ENCODE measurements around the gene DCXR. TPM values are rescaled to one million over a fixed set of nuclear protein-coding genes. Genes with fewer than 3 reads are reported as not detected.

The DCXR gene
- total RNA-seq, 1 experiment from 2014 or later: 135 TPM

GRCh38 chr17:82012261-82012639 lies 25.2 kb downstream of the DCXR start:
- Histone ChIP-seq H3K9me3 (ENCODE audit: low read length) (no peaks in the 10 kb centered on the region), H3K9ac (ENCODE audit: low read length) (no peak overlapping the region), H3K79me2 (ENCODE audit: low read length) (no peaks in the 10 kb centered on the region), H3K9me2 (replicated peaks; ENCODE audit: low read length) (no peaks in the 10 kb centered on the region), H3F3A (ENCODE audit: low read length, unreplicated experiment) (no peaks in the 10 kb centered on the region), H3K36me3 (ENCODE audit: low read depth, low read length) (no peaks in the 10 kb centered on the region), H3K4me1 (ENCODE audit: insufficient read depth, low read length) (no peaks in the 10 kb centered on the region), H3K27me3 (ENCODE audit: low read length) (no peaks in the 10 kb centered on the region), H3K27ac (ENCODE audit: low read length) (no peak overlapping the region), H3K4me3 (ENCODE audit: low read length) (no peak overlapping the region), H3K4me2 (ENCODE audit: low read length) (no peak overlapping the region), H4K20me1 (ENCODE audit: low read length) (no peaks in the 10 kb centered on the region), H2AFZ (ENCODE audit: low read length) (no peak overlapping the region)
- ATAC-seq (no peak), DNase-seq (no peak)
- intact Hi-C loops (cut with micrococcal nuclease): no loop called here
- BruUV-seq (replicated peaks): no TSS peak
- POLR2A ChIA-PET (ENCODE audit: unreplicated experiment): no interaction called here
- CTCF ChIA-PET: no interaction called here
- TF ChIP-seq, protein P1, sequence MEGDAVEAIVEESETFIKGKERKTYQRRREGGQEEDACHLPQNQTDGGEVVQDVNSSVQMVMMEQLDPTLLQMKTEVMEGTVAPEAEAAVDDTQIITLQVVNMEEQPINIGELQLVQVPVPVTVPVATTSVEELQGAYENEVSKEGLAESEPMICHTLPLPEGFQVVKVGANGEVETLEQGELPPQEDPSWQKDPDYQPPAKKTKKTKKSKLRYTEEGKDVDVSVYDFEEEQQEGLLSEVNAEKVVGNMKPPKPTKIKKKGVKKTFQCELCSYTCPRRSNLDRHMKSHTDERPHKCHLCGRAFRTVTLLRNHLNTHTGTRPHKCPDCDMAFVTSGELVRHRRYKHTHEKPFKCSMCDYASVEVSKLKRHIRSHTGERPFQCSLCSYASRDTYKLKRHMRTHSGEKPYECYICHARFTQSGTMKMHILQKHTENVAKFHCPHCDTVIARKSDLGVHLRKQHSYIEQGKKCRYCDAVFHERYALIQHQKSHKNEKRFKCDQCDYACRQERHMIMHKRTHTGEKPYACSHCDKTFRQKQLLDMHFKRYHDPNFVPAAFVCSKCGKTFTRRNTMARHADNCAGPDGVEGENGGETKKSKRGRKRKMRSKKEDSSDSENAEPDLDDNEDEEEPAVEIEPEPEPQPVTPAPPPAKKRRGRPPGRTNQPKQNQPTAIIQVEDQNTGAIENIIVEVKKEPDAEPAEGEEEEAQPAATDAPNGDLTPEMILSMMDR (conservative IDR thresholded peaks at IDR 0.05; ENCODE audit: low read depth, low read length): no peak
- TF ChIP-seq EZH2phosphoT487 (IDR thresholded peaks at IDR 0.05; ENCODE audit: borderline replicate concordance, low read length) (no peak), EZH2 (IDR thresholded peaks at IDR 0.05; ENCODE audit: low read length, unreplicated experiment) (no peak)

GRCh38 chr17:82011617-82012187 lies 25.8 kb downstream of the DCXR start:
- H4K20me1 ChIP-seq (ENCODE audit: low read length): no peaks in the 10 kb centered on the region
- H3K9ac ChIP-seq (ENCODE audit: low read length): no peak overlapping the region
- H3K27ac ChIP-seq (ENCODE audit: low read length): no peak overlapping the region
- no peak overlapping the region for H3K4me2 ChIP-seq (ENCODE audit: low read length)
- BruUV-seq (replicated peaks): no TSS peak
- DNase-seq (no peak), ATAC-seq (no peak)
- H3K4me1 ChIP-seq (ENCODE audit: insufficient read depth, low read length): no peaks in the 10 kb centered on the region
- H2AFZ ChIP-seq (ENCODE audit: low read length): no peak overlapping the region
- no peaks in the 10 kb centered on the region for H3K9me3 ChIP-seq (ENCODE audit: low read length)
- H3K36me3 ChIP-seq (ENCODE audit: low read depth, low read length): no peaks in the 10 kb centered on the region
- H3F3A ChIP-seq (ENCODE audit: low read length, unreplicated experiment): no peaks in the 10 kb centered on the region
- H3K4me3 ChIP-seq (ENCODE audit: low read length): no peak overlapping the region
- intact Hi-C loops (cut with micrococcal nuclease): no loop called here
- no peak for TF ChIP-seq EZH2 (IDR thresholded peaks at IDR 0.05; ENCODE audit: low read length, unreplicated experiment)
- TF ChIP-seq, protein P1 (conservative IDR thresholded peaks at IDR 0.05; ENCODE audit: low read depth, low read length): no peak
- TF ChIP-seq EZH2phosphoT487 (IDR thresholded peaks at IDR 0.05; ENCODE audit: borderline replicate concordance, low read length): no peak
- H3K27me3 ChIP-seq (ENCODE audit: low read length): no peaks in the 10 kb centered on the region
- ChIA-PET POLR2A (ENCODE audit: unreplicated experiment) (no interaction called here), CTCF (no interaction called here)
- H3K9me2 ChIP-seq (replicated peaks; ENCODE audit: low read length): no peaks in the 10 kb centered on the region
- no peaks in the 10 kb centered on the region for H3K79me2 ChIP-seq (ENCODE audit: low read length)

DNA sequence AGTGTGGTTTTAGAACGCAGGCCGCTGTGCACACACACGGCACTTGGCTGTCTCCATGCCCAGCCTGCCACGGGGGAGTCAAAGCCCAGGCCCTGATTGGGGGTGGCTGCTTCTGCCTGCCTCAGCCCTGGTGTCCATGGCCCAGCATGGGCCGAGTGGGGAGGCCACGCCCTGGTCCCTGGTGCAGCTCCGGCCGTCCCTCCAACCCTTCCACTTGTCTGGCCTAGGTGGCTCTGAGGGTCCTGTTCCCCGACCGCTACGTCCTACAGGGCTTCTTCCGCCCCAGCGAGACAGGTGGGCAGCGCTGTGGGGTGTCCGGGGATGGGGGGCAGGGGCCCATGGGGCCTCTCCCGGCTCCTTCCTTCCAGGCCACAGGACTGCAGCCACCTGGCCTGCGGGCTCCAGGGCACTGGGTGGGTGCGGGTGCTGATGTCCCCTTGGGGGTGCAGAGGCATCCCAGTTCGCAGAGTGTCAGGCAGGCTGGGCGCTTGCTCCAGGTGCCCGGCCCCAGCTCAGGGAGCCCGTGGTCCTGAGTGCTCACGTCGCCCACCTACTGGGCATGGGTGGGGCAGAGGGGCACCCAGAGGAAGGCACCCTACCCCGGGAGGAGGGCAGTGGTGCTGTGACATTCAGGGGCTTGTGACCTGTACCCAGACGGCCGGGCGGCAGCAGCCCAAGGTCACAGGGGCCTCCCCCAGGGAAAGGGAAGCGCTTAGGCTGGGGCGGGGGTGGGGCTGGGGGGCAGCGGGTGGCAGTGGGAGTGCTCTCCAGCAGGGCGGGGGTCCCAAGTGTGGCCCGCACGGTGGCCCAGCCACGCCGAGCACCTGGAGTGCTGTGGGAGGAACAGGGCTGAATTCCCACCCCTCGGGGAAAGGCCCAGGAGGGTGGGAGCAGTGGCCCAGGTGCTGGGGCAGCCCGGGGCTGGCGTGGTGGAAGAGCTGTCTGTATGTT lies 26.6 kb downstream of the DCXR start:
- no peak overlapping the region for H3K4me3 ChIP-seq (ENCODE audit: low read length)
- DNase-seq (no peak), ATAC-seq (no peak)
- no peaks in the 10 kb centered on the region for H3K9me3 ChIP-seq (ENCODE audit: low read length)
- no peaks in the 10 kb centered on the region for H3K9me2 ChIP-seq (replicated peaks; ENCODE audit: low read length)
- no peak overlapping the region for H3K4me2 ChIP-seq (ENCODE audit: low read length)
- H3K27ac ChIP-seq (ENCODE audit: low read length): no peak overlapping the region
- no peaks in the 10 kb centered on the region for H3F3A ChIP-seq (ENCODE audit: low read length, unreplicated experiment)
- no peaks in the 10 kb centered on the region for H4K20me1 ChIP-seq (ENCODE audit: low read length)
- H2AFZ ChIP-seq (ENCODE audit: low read length): no peak overlapping the region
- no peak for TF ChIP-seq EZH2phosphoT487 (IDR thresholded peaks at IDR 0.05; ENCODE audit: borderline replicate concordance, low read length)
- no peak for TF ChIP-seq EZH2 (IDR thresholded peaks at IDR 0.05; ENCODE audit: low read length, unreplicated experiment)
- TF ChIP-seq, protein P1 (conservative IDR thresholded peaks at IDR 0.05; ENCODE audit: low read depth, low read length): no peak
- H3K36me3 ChIP-seq (ENCODE audit: low read depth, low read length): no peaks in the 10 kb centered on the region
- BruUV-seq (replicated peaks): no TSS peak
- H3K79me2 ChIP-seq (ENCODE audit: low read length): no peaks in the 10 kb centered on the region
- H3K9ac ChIP-seq (ENCODE audit: low read length): no peak overlapping the region
- ChIA-PET CTCF (no interaction called here), POLR2A (ENCODE audit: unreplicated experiment) (no interaction called here)
- no peaks in the 10 kb centered on the region for H3K4me1 ChIP-seq (ENCODE audit: insufficient read depth, low read length)
- H3K27me3 ChIP-seq (ENCODE audit: low read length): no peaks in the 10 kb centered on the region
- intact Hi-C loops (cut with micrococcal nuclease): no loop called here

Data from PC-3 (cell line).